Activated CD4-positive, alpha-beta T cell treated with anti-CD3 and anti-CD28 coated beads, Interleukin-2, amount 50 U/mL, for 1 hour (primary cell): ENCODE measurements around the gene FIP1L1.
"Not testable (repeated sequence)": the region's sequence is repeated elsewhere in the genome, so short reads cannot be mapped to it uniquely, and the experiment has no call there.

Experiments used
- DNase-seq: peaks from one replicate; pipeline ENCODE4 v3.0.0-alpha.2; 2020

The FIP1L1 gene

GRCh38 chr4:53378171-53378482 lies 686 bp downstream of the FIP1L1 start:
- DNase-seq, result no peak

GRCh38 chr4:53380221-53380620 lies 2.8 kb downstream of the FIP1L1 start:
- DNase-seq, result no peak

GRCh38 chr4:53409479-53409878 lies 32.0 kb downstream of the FIP1L1 start:
- DNase-seq, result not testable (repeated sequence)

GRCh38 chr4:53419208-53419607 lies 41.8 kb downstream of the FIP1L1 start:
- no peak for DNase-seq

GRCh38 chr4:53421791-53422190 lies 44.4 kb downstream of the FIP1L1 start:
- DNase-seq, result no peak

- no peak for DNase-seq
Observed at GRCh38 chr4:53422367-53422766, 44.9 kb downstream of the FIP1L1 start.

- no peak for DNase-seq
Observed at GRCh38 chr4:53424280-53424679, 46.8 kb downstream of the FIP1L1 start.

- no peak for DNase-seq
Observed at GRCh38 chr4:53427366-53427765, 49.9 kb downstream of the FIP1L1 start.

- no peak for DNase-seq
Observed at GRCh38 chr4:53431052-53431451, 53.6 kb downstream of the FIP1L1 start.

GRCh38 chr4:53432528-53433424 lies 55.3 kb downstream of the FIP1L1 start:
- no peak for DNase-seq

- DNase-seq, result no peak
Observed at GRCh38 chr4:53436251-53436650, 58.8 kb downstream of the FIP1L1 start.

- no peak for DNase-seq
Observed at GRCh38 chr4:53441564-53441963, 64.1 kb downstream of the FIP1L1 start.

- no peak for DNase-seq
Observed at GRCh38 chr4:53444954-53445353, 67.5 kb downstream of the FIP1L1 start.

GRCh38 chr4:53450773-53451172 lies 73.3 kb downstream of the FIP1L1 start:
- no peak for DNase-seq

- DNase-seq, result no peak
Observed at GRCh38 chr4:53453385-53453784, 75.9 kb downstream of the FIP1L1 start.

- DNase-seq, result no peak
Observed at GRCh38 chr4:53455766-53456165, 78.3 kb downstream of the FIP1L1 start.

- DNase-seq, result no peak
Observed at GRCh38 chr4:53456178-53456577, 78.7 kb downstream of the FIP1L1 start.

- DNase-seq, result no peak
Observed at GRCh38 chr4:53459548-53459947, 82.1 kb downstream of the FIP1L1 start.

- no peak for DNase-seq
Observed at GRCh38 chr4:53461244-53461643, 83.8 kb downstream of the FIP1L1 start.

GRCh38 chr4:53463340-53463739 lies 85.9 kb downstream of the FIP1L1 start:
- no peak for DNase-seq

- DNase-seq, result no peak
Observed at GRCh38 chr4:53465281-53465680, 87.8 kb downstream of the FIP1L1 start.

GRCh38 chr4:53465891-53466290 lies 88.5 kb downstream of the FIP1L1 start:
- no peak for DNase-seq

- not testable (repeated sequence) for DNase-seq
Observed at GRCh38 chr4:53466576-53466975, 89.1 kb downstream of the FIP1L1 start.

- no peak for DNase-seq
Observed at GRCh38 chr4:53476232-53477037, 99.0 kb downstream of the FIP1L1 start.
